ENCODE measurements around the gene GREB1L. TPM values are rescaled to one million over a fixed set of nuclear protein-coding genes. Genes with fewer than 3 reads are reported as not detected.

Gene GREB1L
- total and polyA plus RNA-seq, 10 of the 15 experiments (the other 5 are each of a cell fraction or from before 2014, with no cell fraction given): under 0.01 to 0.11 (median 0.03) TPM; not detected in 1

DNA sequence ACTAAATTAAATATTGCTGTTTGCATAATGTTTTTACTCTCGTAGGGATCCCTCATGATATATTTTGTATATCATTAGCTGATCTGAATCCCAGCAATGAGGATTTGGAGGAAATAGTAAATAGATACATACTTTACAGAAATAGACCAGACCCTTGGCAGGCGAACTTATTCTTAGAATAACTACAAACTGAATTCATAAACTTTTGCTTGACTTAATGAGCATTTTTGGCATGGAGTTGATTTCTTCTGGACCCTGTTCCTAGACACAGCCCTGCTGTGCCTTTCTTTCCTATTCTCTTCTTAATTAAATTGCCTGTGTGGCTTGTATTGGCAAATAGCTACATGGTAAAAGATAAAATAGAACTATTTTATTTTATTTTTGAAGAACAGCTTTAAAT, 145.9 kb downstream of the GREB1L start:
- H3K9ac ChIP-seq (ENCODE audit: control insufficient read depth, insufficient read depth, low read length): no peak overlapping the region
- H3K4me3 ChIP-seq: no peak overlapping the region
- no TSS peak for BruUV-seq (replicated peaks)
- no peaks in the 10 kb centered on the region for H3K79me2 ChIP-seq (ENCODE audit: control insufficient read depth, insufficient read depth, low read length)
- RAD21 ChIA-PET (ENCODE audit: unreplicated experiment): no interaction called here
- SMC1A ChIA-PET (ENCODE audit: uncharacterized antibody, unreplicated experiment): interaction anchor here (1.1 kb wide), 1 partner anchor 12 kb away, joined by 3 read pairs; no protein-coding TSS in a partner anchor
- H3K9me3 ChIP-seq (replicated peaks; ENCODE audit: control insufficient read depth, insufficient read depth, low read length): no peaks in the 10 kb centered on the region
- no peaks in the 10 kb centered on the region for H4K20me1 ChIP-seq (ENCODE audit: control insufficient read depth, insufficient read depth)
- 0% methylated on average over 2 of the region's 2 CpGs for WGBS (ENCODE audit: insufficient coverage, insufficient replicate concordance, low lambda C conversion rate, missing lambda C conversion rate)
- H3K4me1 ChIP-seq (ENCODE audit: control insufficient read depth, insufficient read depth, low read length): no peaks in the 10 kb centered on the region
- POLR2A ChIA-PET: no interaction called here
- no peak overlapping the region for H3K4me2 ChIP-seq (ENCODE audit: control insufficient read depth, insufficient read depth)
- no peaks in the 10 kb centered on the region for H3K27me3 ChIP-seq (replicated peaks in 1 of 2; ENCODE audit: control insufficient read depth in 2 of 2, insufficient read depth in 2 of 2, low read length in 1 of 2)
- intact Hi-C loops (cut with micrococcal nuclease; ENCODE audit: unreplicated experiment) (loop anchor here (10.0 kb wide), 1 partner anchor 193 kb away; no protein-coding TSS in a partner anchor), in situ Hi-C loops (cut with MboI) (no loop called here)
- ATAC-seq (no peak), FAIRE-seq (no peak), DNase-seq (ENCODE audit: low read depth, low spot score) (no peak)
- CTCF ChIA-PET: no interaction called here
- TF ChIP-seq POLR2AphosphoS2 (IDR thresholded peaks at IDR 0.05; ENCODE audit: low read depth, low read length): no peak
- TF ChIP-seq, protein P1, sequence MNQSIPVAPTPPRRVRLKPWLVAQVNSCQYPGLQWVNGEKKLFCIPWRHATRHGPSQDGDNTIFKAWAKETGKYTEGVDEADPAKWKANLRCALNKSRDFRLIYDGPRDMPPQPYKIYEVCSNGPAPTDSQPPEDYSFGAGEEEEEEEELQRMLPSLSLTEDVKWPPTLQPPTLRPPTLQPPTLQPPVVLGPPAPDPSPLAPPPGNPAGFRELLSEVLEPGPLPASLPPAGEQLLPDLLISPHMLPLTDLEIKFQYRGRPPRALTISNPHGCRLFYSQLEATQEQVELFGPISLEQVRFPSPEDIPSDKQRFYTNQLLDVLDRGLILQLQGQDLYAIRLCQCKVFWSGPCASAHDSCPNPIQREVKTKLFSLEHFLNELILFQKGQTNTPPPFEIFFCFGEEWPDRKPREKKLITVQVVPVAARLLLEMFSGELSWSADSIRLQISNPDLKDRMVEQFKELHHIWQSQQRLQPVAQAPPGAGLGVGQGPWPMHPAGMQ (IDR thresholded peaks at IDR 0.05; ENCODE audit: borderline replicate concordance): no peak
- TF ChIP-seq ASH2L (IDR thresholded peaks at IDR 0.05; ENCODE audit: borderline replicate concordance, low read depth): no peak
- no peak for TF ChIP-seq TAF1 (IDR thresholded peaks at IDR 0.05; ENCODE audit: borderline replicate concordance, low read depth, low read length)
- TF ChIP-seq SP1 (IDR thresholded peaks at IDR 0.05; ENCODE audit: low read depth, low read length): no peak
- no peak for TF ChIP-seq ESRRA (IDR thresholded peaks at IDR 0.05; ENCODE audit: low read length)
- no peak for TF ChIP-seq JUNB (IDR thresholded peaks at IDR 0.05)
- no peak for TF ChIP-seq SMAD5 (IDR thresholded peaks at IDR 0.05; ENCODE audit: low read depth)
- TF ChIP-seq ZNF207 (IDR thresholded peaks at IDR 0.05; ENCODE audit: borderline replicate concordance): no peak
- TF ChIP-seq IKZF2 (IDR thresholded peaks at IDR 0.05): no peak
- no peak for TF ChIP-seq TBL1XR1 (IDR thresholded peaks at IDR 0.05; ENCODE audit: low read depth, low read length)
- no peak overlapping the region for H3K27ac ChIP-seq (ENCODE audit: control insufficient read depth, insufficient read depth)
- H3K36me3 ChIP-seq (ENCODE audit: control insufficient read depth in 2 of 2, insufficient read depth in 2 of 2, low read length in 1 of 2): no peaks in the 10 kb centered on the region
- no peak overlapping the region for H2AFZ ChIP-seq (ENCODE audit: control insufficient read depth, low read depth, low read length)

Data from GM12878 (cell line).